ENCODE measurements around the gene GH2.

- no peak for TF ChIP-seq TSHZ2 (CRISPR knock-in tag; IDR thresholded peaks at IDR 0.05)
- no peak for TF ChIP-seq OSR1 (CRISPR knock-in tag; IDR thresholded peaks at IDR 0.05)
- TF ChIP-seq CREB5 (CRISPR knock-in tag; IDR thresholded peaks at IDR 0.05; ENCODE audit: low read depth): no peak
- no peak for TF ChIP-seq PATZ1 (CRISPR knock-in tag; IDR thresholded peaks at IDR 0.05; ENCODE audit: borderline replicate concordance)
- TF ChIP-seq CSDC2 (CRISPR knock-in tag; IDR thresholded peaks at IDR 0.05): no peak
- TF ChIP-seq TCF4 (CRISPR knock-in tag; IDR thresholded peaks at IDR 0.05; ENCODE audit: borderline replicate concordance): no peak
- TF ChIP-seq ZC3H10 (CRISPR knock-in tag; IDR thresholded peaks at IDR 0.05): no peak
- no peak for TF ChIP-seq RARB (CRISPR knock-in tag; IDR thresholded peaks at IDR 0.05)
- TF ChIP-seq POU6F1 (CRISPR knock-in tag; IDR thresholded peaks at IDR 0.05; ENCODE audit: borderline replicate concordance, low read depth): no peak
- no peak for TF ChIP-seq ZNF70 (CRISPR knock-in tag; IDR thresholded peaks at IDR 0.05)
Observed at GRCh38 chr17:63847525-63848249, 34.1 kb downstream of the GH2 start.
